HepG2 (cell line): ENCODE measurements around the gene CUL9. TPM values are rescaled to one million over a fixed set of nuclear protein-coding genes. Genes with fewer than 3 reads are reported as not detected.

Experiments
- CSRNP2 ChIP-seq: sonication (generic); formaldehyde crosslinking; conservative IDR thresholded peaks from 2 replicates; pipeline ENCODE4 v1.8.0; 2022; ENCODE audit warnings: low read depth, missing genetic modification reagents
- HOMEZ ChIP-seq: IDR thresholded peaks from 2 replicates; pipeline ENCODE4 v1.6.1; 2016; ENCODE audit warnings: low read depth
- JARID2 ChIP-seq: sonication (generic); formaldehyde crosslinking; IDR thresholded peaks from 2 replicates; pipeline ENCODE4 v1.8.1; 2023; ENCODE audit warnings: missing genetic modification reagents, inconsistent platforms; ENCODE audit not compliant: insufficient replicate concordance
- JDP2 ChIP-seq: sonication (generic); formaldehyde crosslinking; IDR thresholded peaks from 2 replicates; pipeline ENCODE4 v1.8.1; 2022; ENCODE audit warnings: missing genetic modification reagents, borderline replicate concordance
- KAT8 ChIP-seq: IDR thresholded peaks from 2 replicates; pipeline ENCODE4 v1.6.1; 2016; ENCODE audit warnings: missing genetic modification reagents, missing compliant biosample characterization
- PREB ChIP-seq: sonication (generic); formaldehyde crosslinking; IDR thresholded peaks from 2 replicates; pipeline ENCODE4 v1.4.0; 2020; ENCODE audit warnings: missing genetic modification reagents
- RELA ChIP-seq: sonication (generic); formaldehyde crosslinking; IDR thresholded peaks from 2 replicates; pipeline ENCODE4 v1.4.0; 2020; ENCODE audit warnings: missing genetic modification reagents
- RFXANK ChIP-seq: IDR thresholded peaks from 2 replicates; pipeline ENCODE4 v1.6.1; 2016
- TBL1XR1 ChIP-seq: fragments of 150-350 bp; IDR thresholded peaks from 2 replicates; pipeline ENCODE4 v1.6.1; 2014; ENCODE audit warnings: borderline replicate concordance, low read length; ENCODE audit not compliant: partially characterized antibody
- TRIM24 ChIP-seq: sonication (generic); formaldehyde crosslinking; IDR thresholded peaks from 2 replicates; pipeline ENCODE4 v1.8.0; 2022; ENCODE audit warnings: mild to moderate bottlenecking, missing genetic modification reagents
- ZFP36L1 ChIP-seq: sonication (generic); formaldehyde crosslinking; IDR thresholded peaks from 2 replicates; pipeline ENCODE4 v1.8.0; 2022; ENCODE audit warnings: mild to moderate bottlenecking, missing genetic modification reagents, moderate library complexity
- ZMAT5 ChIP-seq: sonication (generic); formaldehyde crosslinking; IDR thresholded peaks from 2 replicates; pipeline ENCODE4 v1.5.0; 2020; ENCODE audit warnings: mild to moderate bottlenecking, low read depth, missing genetic modification reagents, borderline replicate concordance
- ZNF296 ChIP-seq: sonication (generic); formaldehyde crosslinking; conservative IDR thresholded peaks from 2 replicates; pipeline ENCODE4 v1.5.0; 2020; ENCODE audit warnings: mild to moderate bottlenecking, missing genetic modification reagents
- ZNF30 ChIP-seq: sonication (generic); formaldehyde crosslinking; IDR thresholded peaks from 2 replicates; pipeline ENCODE4 v1.5.0; 2020; ENCODE audit warnings: mild to moderate bottlenecking, missing genetic modification reagents
- ZNF777 ChIP-seq: sonication (generic); formaldehyde crosslinking; IDR thresholded peaks from 2 replicates; pipeline ENCODE4 v1.4.0; 2020; ENCODE audit warnings: missing genetic modification reagents
- ZNF816 ChIP-seq: sonication (generic); formaldehyde crosslinking; IDR thresholded peaks from 2 replicates; pipeline ENCODE4 v1.8.0; 2022; ENCODE audit warnings: missing genetic modification reagents, mild to moderate bottlenecking, borderline replicate concordance
- ZSCAN30 ChIP-seq: sonication (generic); formaldehyde crosslinking; IDR thresholded peaks from 2 replicates; pipeline ENCODE4 v1.5.0; 2020; ENCODE audit warnings: mild to moderate bottlenecking, missing genetic modification reagents
- polyA plus RNA-seq, 8 experiments: library from polyadenylated mRNA; depleted of rRNA in 3 of 8; stranded (reverse) in 7 of 8; unstranded in 1 of 8; fragments of >200 nt; fragmentation: Illumina TruSeq in 4 of 8; extraction: Trizol in 4 of 8; gene quantifications; 2 replicates each; pipeline versions ENCODE4 v1.2.1 to v1.2.3, GENCODE V29; 2011 to 2016; ENCODE audit warnings: low read depth in 4 of 8, missing spikeins in 1 of 8, mixed read lengths in 1 of 8; ENCODE audit not compliant: insufficient read depth in 1 of 8
- total RNA-seq, 5 experiments: library from RNA; depleted of rRNA; stranded (reverse); fragments of >200 nt; fragmentation: Illumina TruSeq; extraction: Trizol; gene quantifications; 2 replicates each; pipeline ENCODE4 v1.2.3, GENCODE V29; 2016; ENCODE audit warnings: low read depth in 1 of 5
- TF ChIP-seq, protein P1 (sequence below): sonication (generic); formaldehyde crosslinking; IDR thresholded peaks from 2 replicates; pipeline ENCODE4 v1.5.0; 2020; ENCODE audit warnings: missing genetic modification reagents
- TF ChIP-seq, protein P2 (sequence below), 2 experiments: sonication (generic) in 1 of 2; formaldehyde crosslinking in 1 of 2; IDR thresholded peaks; 2 replicates each; pipeline versions ENCODE4 v1.5.1 to v1.6.1; 2011 to 2020; ENCODE audit warnings: borderline replicate concordance in 1 of 2, low read depth in 1 of 2, low read length in 1 of 2, mild to moderate bottlenecking in 1 of 2, missing genetic modification reagents in 1 of 2, moderate library complexity in 1 of 2

Gene CUL9
- total and polyA plus RNA-seq, 2 of the 13 experiments (the other 11 are each of a cell fraction or from before 2014, with no cell fraction given): 11.4 to 13.7 TPM

- TF ChIP-seq HOMEZ (CRISPR knock-in tag): no peak
- TF ChIP-seq, protein P1, sequence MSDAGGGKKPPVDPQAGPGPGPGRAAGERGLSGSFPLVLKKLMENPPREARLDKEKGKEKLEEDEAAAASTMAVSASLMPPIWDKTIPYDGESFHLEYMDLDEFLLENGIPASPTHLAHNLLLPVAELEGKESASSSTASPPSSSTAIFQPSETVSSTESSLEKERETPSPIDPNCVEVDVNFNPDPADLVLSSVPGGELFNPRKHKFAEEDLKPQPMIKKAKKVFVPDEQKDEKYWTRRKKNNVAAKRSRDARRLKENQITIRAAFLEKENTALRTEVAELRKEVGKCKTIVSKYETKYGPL (CRISPR knock-in tag): no peak
- TF ChIP-seq ZNF777 (CRISPR knock-in tag): no peak
- no peak for TF ChIP-seq KAT8
- no peak for TF ChIP-seq ZNF296 (CRISPR knock-in tag)
- TF ChIP-seq PREB (CRISPR knock-in tag): no peak
- no peak for TF ChIP-seq RFXANK (CRISPR knock-in tag)
- no peak for TF ChIP-seq RELA (CRISPR knock-in tag)
- TF ChIP-seq, protein P2, sequence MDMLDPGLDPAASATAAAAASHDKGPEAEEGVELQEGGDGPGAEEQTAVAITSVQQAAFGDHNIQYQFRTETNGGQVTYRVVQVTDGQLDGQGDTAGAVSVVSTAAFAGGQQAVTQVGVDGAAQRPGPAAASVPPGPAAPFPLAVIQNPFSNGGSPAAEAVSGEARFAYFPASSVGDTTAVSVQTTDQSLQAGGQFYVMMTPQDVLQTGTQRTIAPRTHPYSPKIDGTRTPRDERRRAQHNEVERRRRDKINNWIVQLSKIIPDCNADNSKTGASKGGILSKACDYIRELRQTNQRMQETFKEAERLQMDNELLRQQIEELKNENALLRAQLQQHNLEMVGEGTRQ (IDR thresholded peaks at IDR 0.05; ENCODE audit: low read depth, low read length): no peak
- TF ChIP-seq, protein P2 (CRISPR knock-in tag; IDR thresholded peaks at IDR 0.05; ENCODE audit: borderline replicate concordance): no peak
- TF ChIP-seq ZNF816: no peak
- TF ChIP-seq CSRNP2: no peak
- TF ChIP-seq ZMAT5 (CRISPR knock-in tag): no peak
- TF ChIP-seq TBL1XR1: no peak
- TF ChIP-seq ZFP36L1 (CRISPR knock-in tag): no peak
- TF ChIP-seq ZNF30 (CRISPR knock-in tag): no peak
- no peak for TF ChIP-seq JDP2 (CRISPR knock-in tag)
- no peak for TF ChIP-seq JARID2 (CRISPR knock-in tag)
- TF ChIP-seq ZSCAN30: no peak
- TF ChIP-seq TRIM24 (CRISPR knock-in tag): no peak
Observed at GRCh38 chr6:43265564-43265963, 83.6 kb downstream of the CUL9 start (continued).
